ENCODE results near the gene STK17B.
"Not testable (repeated sequence)": the region's sequence is repeated elsewhere in the genome, so short reads cannot be mapped to it uniquely, and the experiment has no call there.

STK17B gene

DNA sequence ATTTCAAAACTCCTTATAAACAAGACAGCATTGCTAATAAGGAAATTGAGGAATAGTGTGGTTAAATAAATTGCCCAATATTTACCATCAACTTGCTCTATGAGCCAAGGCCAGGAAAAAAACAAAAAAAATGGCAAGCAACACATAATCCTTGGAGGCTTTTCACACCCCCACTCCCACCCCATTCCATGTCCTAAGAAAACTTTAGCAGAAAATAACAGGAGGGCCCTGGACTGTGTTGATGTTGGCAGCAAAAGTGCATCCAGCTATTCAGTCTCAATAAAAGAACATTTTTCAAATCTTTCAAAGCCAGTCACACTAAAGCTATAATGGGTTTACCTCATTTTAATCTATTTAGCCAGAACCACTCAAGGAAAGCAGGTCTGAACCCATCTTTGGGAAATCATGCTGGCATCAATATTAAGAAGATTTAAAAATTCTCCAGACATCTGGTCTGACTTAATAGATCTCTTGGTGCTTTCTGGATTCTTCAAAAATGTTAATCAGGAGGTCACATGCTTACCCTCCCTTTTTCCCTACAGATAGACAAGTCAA, 34.6 kb upstream of the STK17B start:
- Histone ChIP-seq H3K27ac (ENCODE audit: insufficient read depth, low read depth, low read length, poor library complexity, severe bottlenecking) (no peak overlapping the region), H3K4me3 (ENCODE audit: insufficient read depth, low read depth, low read length) (no peak overlapping the region), H3K27me3 (ENCODE audit: control insufficient read depth, insufficient read depth, low read length, poor library complexity, severe bottlenecking) (no peaks in the 10 kb centered on the region), H3K4me1 (ENCODE audit: control insufficient read depth, insufficient read depth, low read length) (no peaks in the 10 kb centered on the region), H3K9me3 (ENCODE audit: control insufficient read depth, low read length) (no peaks in the 10 kb centered on the region), H3K36me3 (ENCODE audit: control insufficient read depth, insufficient read depth, low read length) (no peaks in the 10 kb centered on the region)

DNA sequence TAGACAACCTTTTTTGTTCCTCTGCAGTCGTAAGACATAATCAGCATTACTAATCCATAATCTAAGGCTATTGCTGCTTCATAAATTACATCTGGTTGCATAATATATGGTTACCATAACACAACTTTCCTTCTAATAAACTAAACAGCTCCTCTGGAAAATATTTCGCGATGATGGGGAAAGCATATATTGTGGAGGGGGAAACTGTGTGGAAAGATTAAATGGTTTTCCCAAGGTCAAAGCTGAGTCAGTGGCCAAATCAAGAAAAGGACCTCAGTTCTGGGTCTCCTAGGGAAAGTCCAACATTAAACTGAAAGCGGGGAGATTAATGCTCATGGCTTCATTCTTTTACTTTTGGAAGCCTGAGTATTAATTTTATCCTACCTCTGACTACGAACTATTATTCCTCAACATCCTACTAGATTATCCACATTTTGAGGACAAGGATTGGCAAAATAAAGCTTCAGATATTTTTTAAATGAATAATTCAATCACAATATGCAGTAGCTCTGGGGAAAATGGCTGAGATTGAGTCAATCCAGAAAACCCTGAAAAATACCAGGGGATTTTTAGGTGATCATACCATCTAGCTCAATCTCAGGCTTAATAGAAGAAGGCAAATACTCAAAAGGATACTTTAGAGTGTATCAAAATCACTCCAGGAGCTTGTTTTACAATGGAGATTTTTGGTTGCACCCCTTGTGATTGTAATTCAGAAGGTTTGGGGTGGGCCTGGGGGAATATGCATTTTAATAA, 33.8 kb upstream of the STK17B start:
- WGBS, 2 experiments = 90 to 96% methylated on average over 4 to 5 of the region's 5 CpGs
- H3K4me1 ChIP-seq (ENCODE audit: control insufficient read depth, insufficient read depth, low read length) = no peaks in the 10 kb centered on the region

DNA sequence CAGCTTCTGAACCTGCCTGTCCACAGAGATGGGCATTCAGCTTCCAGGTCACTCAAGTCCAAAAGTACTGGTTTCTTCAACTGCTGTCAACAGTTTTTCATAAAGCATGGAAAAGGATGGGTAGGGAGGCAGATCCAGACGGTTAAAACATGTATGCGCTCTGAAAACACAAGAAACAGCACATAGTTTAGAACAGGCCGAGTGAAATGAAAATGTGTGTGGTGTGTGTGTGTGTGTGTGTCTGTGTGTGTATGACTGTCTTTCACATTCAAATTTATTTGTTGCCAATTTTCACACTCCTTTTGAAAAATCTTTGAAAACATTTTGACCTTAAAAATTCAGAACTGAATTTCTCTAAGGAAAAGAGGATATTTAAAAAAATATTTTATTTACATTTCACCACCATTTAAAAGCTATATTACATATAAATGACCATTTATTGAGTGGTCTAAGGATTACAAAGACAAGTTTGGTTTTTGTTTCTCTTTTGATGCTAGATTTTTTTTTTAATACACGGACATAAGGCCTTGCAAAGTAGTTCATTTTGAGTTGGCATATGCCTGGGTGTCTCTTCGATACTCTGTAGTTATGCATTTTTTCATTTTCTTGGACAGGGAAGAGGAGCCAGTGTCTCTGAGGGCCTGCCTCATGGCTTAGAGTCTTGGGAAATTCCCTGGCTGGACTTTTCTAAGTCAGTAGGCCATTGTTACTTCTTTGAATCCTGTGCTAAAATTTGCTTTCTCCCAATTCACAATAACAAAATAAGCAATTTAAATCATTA, 30.0 kb upstream of the STK17B start:
- WGBS, 2 experiments = 88 to 94% methylated on average over 5 of the region's 5 CpGs
- H3K4me1 ChIP-seq (ENCODE audit: control insufficient read depth, insufficient read depth, low read length) = no peaks in the 10 kb centered on the region
- H3K27ac ChIP-seq (ENCODE audit: insufficient read depth, low read depth, low read length, poor library complexity, severe bottlenecking) = no peak overlapping the region
- H3K4me3 ChIP-seq (ENCODE audit: insufficient read depth, low read depth, low read length) = no peak overlapping the region
- H3K9me3 ChIP-seq (ENCODE audit: control insufficient read depth, low read length) = no peaks in the 10 kb centered on the region
- H3K27me3 ChIP-seq (ENCODE audit: control insufficient read depth, insufficient read depth, low read length, poor library complexity, severe bottlenecking) = no peaks in the 10 kb centered on the region
- H3K36me3 ChIP-seq (ENCODE audit: control insufficient read depth, insufficient read depth, low read length) = no peaks in the 10 kb centered on the region

More for the DNA sequence above, 33.8 kb upstream of the STK17B start:
- H3K27me3 ChIP-seq (ENCODE audit: control insufficient read depth, insufficient read depth, low read length, poor library complexity, severe bottlenecking) = no peaks in the 10 kb centered on the region
- no peaks in the 10 kb centered on the region for H3K9me3 ChIP-seq (ENCODE audit: control insufficient read depth, low read length)
- H3K27ac ChIP-seq (ENCODE audit: insufficient read depth, low read depth, low read length, poor library complexity, severe bottlenecking) = no peak overlapping the region
- H3K36me3 ChIP-seq (ENCODE audit: control insufficient read depth, insufficient read depth, low read length) = no peaks in the 10 kb centered on the region
- no peak overlapping the region for H3K4me3 ChIP-seq (ENCODE audit: insufficient read depth, low read depth, low read length)

DNA sequence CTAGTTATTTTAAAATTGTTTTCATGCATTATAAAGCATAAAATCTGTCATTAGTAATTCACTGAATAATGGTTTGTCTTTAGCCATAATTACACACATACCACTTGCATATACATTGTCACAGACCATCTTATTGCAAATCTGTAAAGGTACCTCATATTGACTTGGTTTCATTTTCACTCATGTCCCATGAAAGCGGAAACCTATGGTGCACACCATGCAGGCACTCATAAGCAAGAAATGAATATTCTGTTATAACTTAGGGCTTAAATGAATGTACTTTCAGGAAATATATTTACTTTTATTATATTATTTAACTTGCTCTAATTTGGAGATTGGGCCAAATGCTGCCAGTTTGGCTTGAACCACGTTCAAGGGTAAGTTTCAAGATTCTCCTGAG, 29.2 kb upstream of the STK17B start:
- WGBS, 2 experiments = 86 to 97% methylated on average over 1 to 2 of the region's 2 CpGs

DNA sequence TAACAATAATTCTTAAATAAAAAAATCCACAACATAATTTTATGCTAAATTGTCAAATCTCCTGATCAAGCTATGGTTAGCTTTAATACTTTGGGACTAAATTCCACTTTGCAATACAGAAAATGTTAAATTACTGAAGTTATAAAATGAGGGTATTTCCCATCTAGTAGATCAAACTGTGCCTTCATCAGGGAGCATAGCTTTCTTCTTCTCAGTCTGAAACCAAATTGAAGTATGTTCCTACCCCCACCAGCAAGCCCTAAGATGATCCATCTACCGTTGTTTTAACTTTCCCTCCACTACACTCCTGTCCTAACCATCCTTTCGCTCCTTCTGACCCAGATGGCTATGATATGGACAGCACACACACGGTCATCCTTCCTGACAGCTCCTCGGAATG, 24.4 kb upstream of the STK17B start:
- Histone ChIP-seq H3K27ac (ENCODE audit: insufficient read depth, low read depth, low read length, poor library complexity, severe bottlenecking) (no peak overlapping the region), H3K4me1 (ENCODE audit: control insufficient read depth, insufficient read depth, low read length) (no peaks in the 10 kb centered on the region), H3K9me3 (ENCODE audit: control insufficient read depth, low read length) (no peaks in the 10 kb centered on the region), H3K27me3 (ENCODE audit: control insufficient read depth, insufficient read depth, low read length, poor library complexity, severe bottlenecking) (no peaks in the 10 kb centered on the region), H3K4me3 (ENCODE audit: insufficient read depth, low read depth, low read length) (no peak overlapping the region), H3K36me3 (ENCODE audit: control insufficient read depth, insufficient read depth, low read length) (no peaks in the 10 kb centered on the region)
- WGBS, 2 experiments = 93 to 97% methylated on average over 4 of the region's 4 CpGs

More for the DNA sequence above, 29.2 kb upstream of the STK17B start:
- no peak overlapping the region for H3K4me3 ChIP-seq (ENCODE audit: insufficient read depth, low read depth, low read length)
- no peaks in the 10 kb centered on the region for H3K27me3 ChIP-seq (ENCODE audit: control insufficient read depth, insufficient read depth, low read length, poor library complexity, severe bottlenecking)
- no peaks in the 10 kb centered on the region for H3K36me3 ChIP-seq (ENCODE audit: control insufficient read depth, insufficient read depth, low read length)
- no peaks in the 10 kb centered on the region for H3K9me3 ChIP-seq (ENCODE audit: control insufficient read depth, low read length)
- no peak overlapping the region for H3K27ac ChIP-seq (ENCODE audit: insufficient read depth, low read depth, low read length, poor library complexity, severe bottlenecking)
- H3K4me1 ChIP-seq (ENCODE audit: control insufficient read depth, insufficient read depth, low read length) = no peaks in the 10 kb centered on the region

DNA sequence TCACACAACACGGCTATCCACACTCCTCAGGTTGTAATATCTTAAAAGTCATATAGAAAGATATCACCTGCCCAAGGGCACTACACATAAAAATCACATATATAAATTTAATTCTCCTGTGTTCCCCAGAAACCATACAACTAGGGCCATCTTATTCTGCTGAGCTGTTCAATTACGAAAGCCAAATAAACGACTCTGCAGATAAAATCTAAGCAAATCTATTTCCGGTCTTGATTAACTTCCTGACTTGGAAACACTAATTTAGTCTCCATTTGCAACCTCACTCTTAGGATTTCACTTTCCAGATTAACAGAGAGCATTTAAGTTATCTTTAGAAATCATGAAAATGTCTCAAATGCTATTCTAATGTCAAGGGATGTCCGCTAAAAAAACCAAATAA, 23.9 kb upstream of the STK17B start:
- 92 to 95% methylated on average over 4 of the region's 5 CpGs for WGBS, 2 experiments
- no peaks in the 10 kb centered on the region for H3K27me3 ChIP-seq (ENCODE audit: control insufficient read depth, insufficient read depth, low read length, poor library complexity, severe bottlenecking)
- H3K36me3 ChIP-seq (ENCODE audit: control insufficient read depth, insufficient read depth, low read length) = no peaks in the 10 kb centered on the region
- no peaks in the 10 kb centered on the region for H3K4me1 ChIP-seq (ENCODE audit: control insufficient read depth, insufficient read depth, low read length)
- no peak overlapping the region for H3K27ac ChIP-seq (ENCODE audit: insufficient read depth, low read depth, low read length, poor library complexity, severe bottlenecking)
- H3K9me3 ChIP-seq (ENCODE audit: control insufficient read depth, low read length) = no peaks in the 10 kb centered on the region
- no peak overlapping the region for H3K4me3 ChIP-seq (ENCODE audit: insufficient read depth, low read depth, low read length)

DNA sequence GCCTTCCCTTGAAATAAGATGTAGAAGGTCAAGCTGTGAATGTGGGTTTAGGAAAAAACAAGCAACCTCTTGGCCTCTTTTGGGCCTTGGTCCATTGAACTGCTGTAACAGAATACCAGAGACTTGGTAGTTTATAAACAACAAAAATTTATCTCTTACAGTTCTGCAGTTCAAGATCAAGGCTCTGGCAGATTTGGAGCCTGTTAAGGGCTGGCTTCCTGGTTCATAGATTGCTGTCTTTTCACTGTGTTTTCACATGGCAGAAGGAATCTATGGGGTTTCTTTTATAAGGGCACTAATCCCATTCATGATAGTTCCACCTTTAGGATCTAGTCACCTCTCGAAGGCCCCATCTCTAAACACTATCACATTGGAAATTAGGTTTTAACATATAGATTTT, 20.2 kb upstream of the STK17B start:
- no peaks in the 10 kb centered on the region for H3K27me3 ChIP-seq (ENCODE audit: control insufficient read depth, insufficient read depth, low read length, poor library complexity, severe bottlenecking)
- H3K27ac ChIP-seq (ENCODE audit: insufficient read depth, low read depth, low read length, poor library complexity, severe bottlenecking) = no peak overlapping the region
- H3K36me3 ChIP-seq (ENCODE audit: control insufficient read depth, insufficient read depth, low read length) = no peaks in the 10 kb centered on the region
- H3K4me3 ChIP-seq (ENCODE audit: insufficient read depth, low read depth, low read length) = no peak overlapping the region
- 90% methylated on average over 1 of the region's 1 CpG; no CpG with 5 or more reads in 1 of the 2 experiments for WGBS, 2 experiments
- H3K4me1 ChIP-seq (ENCODE audit: control insufficient read depth, insufficient read depth, low read length) = no peaks in the 10 kb centered on the region
- H3K9me3 ChIP-seq (ENCODE audit: control insufficient read depth, low read length) = no peaks in the 10 kb centered on the region

DNA sequence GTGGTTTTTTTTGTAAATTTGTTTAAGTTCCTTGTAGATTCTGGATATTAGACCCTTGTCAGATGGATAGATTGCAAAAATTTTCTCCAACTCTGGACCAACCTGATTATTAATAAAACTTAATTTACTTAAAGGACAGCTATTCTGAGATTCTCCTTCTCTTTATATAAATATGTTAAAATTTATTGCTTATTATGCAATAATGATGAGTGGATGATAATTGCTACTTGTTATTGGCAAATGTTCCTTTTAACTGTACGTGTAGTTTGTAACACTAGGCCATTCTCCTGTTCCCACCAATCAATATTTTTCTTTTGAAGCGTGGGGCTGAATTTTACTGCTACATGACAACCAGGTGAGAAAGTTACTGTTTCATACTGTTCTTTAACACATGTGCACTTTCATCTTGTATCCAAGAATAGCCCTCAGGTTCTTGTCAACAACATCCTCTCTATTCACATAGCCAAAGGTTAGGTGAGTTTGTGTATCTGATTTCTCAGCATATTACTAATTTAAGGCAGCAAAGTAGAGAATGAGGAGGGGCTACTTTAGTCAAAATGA, 16.6 kb upstream of the STK17B start:
- no peaks in the 10 kb centered on the region for H3K4me1 ChIP-seq (ENCODE audit: control insufficient read depth, insufficient read depth, low read length)
- no peaks in the 10 kb centered on the region for H3K27me3 ChIP-seq (ENCODE audit: control insufficient read depth, insufficient read depth, low read length, poor library complexity, severe bottlenecking)
- 94 to 98% methylated on average over 2 of the region's 2 CpGs for WGBS, 2 experiments
- H3K4me3 ChIP-seq (ENCODE audit: insufficient read depth, low read depth, low read length) = no peak overlapping the region
- no peak overlapping the region for H3K27ac ChIP-seq (ENCODE audit: insufficient read depth, low read depth, low read length, poor library complexity, severe bottlenecking)
- H3K36me3 ChIP-seq (ENCODE audit: control insufficient read depth, insufficient read depth, low read length) = no peaks in the 10 kb centered on the region
- H3K9me3 ChIP-seq (ENCODE audit: control insufficient read depth, low read length) = no peaks in the 10 kb centered on the region

DNA sequence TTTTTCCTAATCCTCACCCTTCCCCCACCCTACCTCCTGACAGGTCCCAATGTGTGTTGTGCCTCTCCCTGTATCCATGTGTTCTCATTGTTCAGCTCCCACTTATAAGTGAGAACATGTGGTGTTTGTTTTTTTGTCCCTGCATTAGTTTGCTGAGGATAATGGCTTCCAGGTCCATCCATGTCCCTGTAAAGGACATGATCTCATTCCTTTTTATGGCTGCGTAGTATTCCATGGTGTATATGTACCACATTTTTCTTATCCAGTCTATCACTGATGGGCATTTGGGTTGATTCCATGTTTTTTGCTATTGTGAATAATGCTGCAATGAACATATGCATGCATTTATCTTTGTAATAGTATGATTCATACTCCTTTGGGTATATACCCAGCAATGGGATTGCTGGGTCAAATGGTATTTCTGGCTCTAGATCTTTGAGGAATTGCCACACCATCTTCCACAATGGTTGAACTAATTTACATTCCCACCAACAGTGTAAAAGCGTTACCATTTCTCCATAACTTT, 15.9 kb upstream of the STK17B start:
- not testable (repeated sequence) for H3K27ac ChIP-seq (ENCODE audit: insufficient read depth, low read depth, low read length, poor library complexity, severe bottlenecking); H3K27me3 ChIP-seq (ENCODE audit: control insufficient read depth, insufficient read depth, low read length, poor library complexity, severe bottlenecking); H3K9me3 ChIP-seq (ENCODE audit: control insufficient read depth, low read length); H3K4me3 ChIP-seq (ENCODE audit: insufficient read depth, low read depth, low read length); H3K36me3 ChIP-seq (ENCODE audit: control insufficient read depth, insufficient read depth, low read length); H3K4me1 ChIP-seq (ENCODE audit: control insufficient read depth, insufficient read depth, low read length)
- WGBS, 2 experiments = 94 to 100% methylated on average over 2 of the region's 2 CpGs

All from ectodermal cell (in vitro differentiated cells).